Mucosa of stomach (tissue), 1 donor: Measurements from ENCODE around the gene MRPL55.
A peak's percentile ranks its signal among the peaks of the same experiment; 100 is the strongest.

Source experiments
- H3K27me3 ChIP-seq: one replicate; pipeline ENCODE4 v1.7.0; 2013; ENCODE audit warnings: mild to moderate bottlenecking, low read length; ENCODE audit not compliant: control insufficient read depth, insufficient read depth
- H3K36me3 ChIP-seq: one replicate; pipeline ENCODE4 v1.7.0; 2013; ENCODE audit warnings: low read length; ENCODE audit not compliant: control insufficient read depth, insufficient read depth
- H3K4me1 ChIP-seq: one replicate; pipeline ENCODE4 v1.7.0; 2013; ENCODE audit warnings: mild to moderate bottlenecking, low read length; ENCODE audit not compliant: control insufficient read depth, insufficient read depth
- H3K4me3 ChIP-seq: one replicate; pipeline ENCODE4 v1.7.0; 2013; ENCODE audit warnings: low read length
- H3K9ac ChIP-seq: one replicate; pipeline ENCODE4 v1.7.0; 2013; ENCODE audit warnings: mild to moderate bottlenecking, low read length, moderate library complexity
- H3K9me3 ChIP-seq: one replicate; pipeline ENCODE4 v1.7.0; 2013; ENCODE audit warnings: mild to moderate bottlenecking, low read length, moderate library complexity; ENCODE audit not compliant: control insufficient read depth
- donor health status: Pancreatic carcinoma.

MRPL55 gene

GRCh38 chr1:228101994-228102790, 6.9 kb downstream of the MRPL55 start:
- Histone ChIP-seq H3K4me3 (no peak overlapping the region), H3K9me3 (no peaks in the 10 kb centered on the region), H3K4me1 (peaks cover 22% of the 10 kb centered on the region), H3K27me3 (no peaks in the 10 kb centered on the region), H3K9ac (peak overlapping the region; percentile 50), H3K36me3 (peaks cover 22% of the 10 kb centered on the region)

DNA sequence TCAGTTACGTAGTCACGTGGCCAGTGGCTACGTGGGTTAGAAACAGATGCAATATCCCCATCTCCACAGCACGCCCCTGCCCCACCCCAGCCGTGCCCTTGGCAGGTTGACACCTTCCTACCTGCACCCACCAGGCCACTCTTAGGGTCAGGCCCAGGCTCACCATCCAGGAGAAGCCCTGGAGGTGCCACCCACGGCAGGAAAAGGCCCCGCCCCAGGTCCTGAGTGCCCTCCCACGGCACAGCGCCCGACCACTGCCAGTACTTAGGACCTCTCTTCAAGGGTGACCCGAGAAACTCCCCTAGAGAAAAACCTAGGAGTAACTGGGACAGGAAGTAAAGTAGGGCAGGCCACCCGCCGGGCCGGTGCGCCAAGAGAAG, 7.5 kb downstream of the MRPL55 start:
- Histone ChIP-seq H3K9me3 (no peaks in the 10 kb centered on the region), H3K4me3 (no peak overlapping the region), H3K27me3 (no peaks in the 10 kb centered on the region), H3K36me3 (peaks cover 20% of the 10 kb centered on the region), H3K4me1 (peaks cover 22% of the 10 kb centered on the region), H3K9ac (no peak overlapping the region)

DNA sequence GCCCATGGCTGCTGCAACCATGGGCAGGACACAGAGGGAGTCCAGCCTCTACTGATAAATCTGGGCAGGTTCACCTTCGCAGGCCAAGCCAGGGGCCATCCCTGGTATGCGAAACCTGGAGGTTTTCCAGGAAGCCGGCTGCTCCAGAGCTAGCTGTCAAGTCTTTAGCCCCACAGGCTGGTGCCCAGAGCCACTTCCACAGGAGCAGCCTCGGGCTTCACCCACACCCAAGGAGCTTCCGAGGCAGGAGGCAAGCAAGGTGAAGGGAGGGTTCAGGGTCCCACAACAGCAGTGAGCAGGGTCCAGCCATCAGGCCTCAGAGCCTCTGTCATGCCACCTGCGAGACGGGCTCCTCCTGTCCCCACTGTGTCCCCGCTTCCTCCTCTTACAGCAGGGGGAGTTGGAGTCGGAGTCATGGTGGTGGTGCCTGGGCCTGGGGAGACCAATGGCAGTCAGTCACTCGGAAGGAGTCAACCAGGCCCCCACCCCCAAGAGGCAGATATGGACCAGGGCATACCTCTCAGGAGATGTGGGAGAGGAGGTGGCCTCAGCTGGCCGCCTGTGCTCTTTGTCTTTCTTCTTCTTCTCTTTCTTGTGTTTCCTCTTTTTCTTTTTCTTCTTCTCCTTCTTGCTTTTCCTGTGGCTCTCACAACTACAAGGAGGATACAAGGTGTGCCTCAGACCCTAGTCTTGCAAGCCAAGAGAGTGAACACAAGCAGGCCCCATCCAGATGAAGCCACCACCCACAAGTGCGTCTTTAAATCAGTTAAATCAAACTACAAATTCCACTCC, 8.1 kb downstream of the MRPL55 start:
- H3K9ac ChIP-seq: no peak overlapping the region
- no peaks in the 10 kb centered on the region for H3K9me3 ChIP-seq
- H3K4me3 ChIP-seq: no peak overlapping the region
- H3K27me3 ChIP-seq: no peaks in the 10 kb centered on the region
- H3K4me1 ChIP-seq: peaks cover 22% of the 10 kb centered on the region
- H3K36me3 ChIP-seq: peaks cover 16% of the 10 kb centered on the region

GRCh38 chr1:228099331-228099732, 9.8 kb downstream of the MRPL55 start:
- Histone ChIP-seq H3K36me3 (peaks cover 12% of the 10 kb centered on the region), H3K4me1 (peaks cover 30% of the 10 kb centered on the region), H3K9ac (no peak overlapping the region)

GRCh38 chr1:228098323-228098931, 10.7 kb downstream of the MRPL55 start:
- no peak overlapping the region for H3K4me3 ChIP-seq
- H3K4me1 ChIP-seq: peaks cover 22% of the 10 kb centered on the region
- H3K9me3 ChIP-seq: no peaks in the 10 kb centered on the region
- no peaks in the 10 kb centered on the region for H3K27me3 ChIP-seq
- H3K9ac ChIP-seq: no peak overlapping the region
- peaks cover 12% of the 10 kb centered on the region for H3K36me3 ChIP-seq

More at GRCh38 chr1:228099331-228099732, 9.8 kb downstream of the MRPL55 start:
- Histone ChIP-seq H3K4me3 (no peak overlapping the region), H3K9me3 (no peaks in the 10 kb centered on the region), H3K27me3 (no peaks in the 10 kb centered on the region)

- no peaks in the 10 kb centered on the region for H3K9me3 ChIP-seq
- no peak overlapping the region for H3K4me3 ChIP-seq
- peaks cover 12% of the 10 kb centered on the region for H3K36me3 ChIP-seq
- H3K27me3 ChIP-seq: no peaks in the 10 kb centered on the region
- no peak overlapping the region for H3K9ac ChIP-seq
- peaks cover 26% of the 10 kb centered on the region for H3K4me1 ChIP-seq
Observed at GRCh38 chr1:228097333-228098081, 11.6 kb downstream of the MRPL55 start.

GRCh38 chr1:228096416-228097332, 12.4 kb downstream of the MRPL55 start:
- Histone ChIP-seq H3K4me1 (peaks cover 30% of the 10 kb centered on the region), H3K27me3 (no peaks in the 10 kb centered on the region), H3K9me3 (no peaks in the 10 kb centered on the region), H3K9ac (no peak overlapping the region), H3K4me3 (no peak overlapping the region), H3K36me3 (peaks cover 12% of the 10 kb centered on the region)

DNA sequence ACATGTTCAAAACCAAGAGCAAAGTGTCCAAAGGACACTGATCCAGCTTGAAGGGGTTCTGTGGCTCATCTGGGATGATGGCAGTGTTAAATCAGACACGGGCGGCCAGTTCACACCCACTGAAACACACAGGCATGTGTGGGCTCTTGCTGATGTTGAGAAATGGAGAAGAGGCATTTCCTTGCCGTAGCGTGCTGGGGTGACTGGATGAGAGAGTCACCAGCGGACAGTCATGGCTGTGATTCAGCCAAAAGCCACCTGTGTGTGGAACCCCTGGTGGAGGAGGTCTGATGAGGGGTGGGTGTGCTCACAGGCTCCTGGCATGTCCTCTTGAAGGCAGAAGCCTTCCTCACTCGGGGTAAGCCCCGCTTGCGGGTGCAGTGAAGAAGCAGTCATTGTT, 13.2 kb downstream of the MRPL55 start:
- peaks cover 12% of the 10 kb centered on the region for H3K36me3 ChIP-seq
- H3K9ac ChIP-seq: no peak overlapping the region
- no peaks in the 10 kb centered on the region for H3K9me3 ChIP-seq
- no peak overlapping the region for H3K4me3 ChIP-seq
- H3K4me1 ChIP-seq: peaks cover 30% of the 10 kb centered on the region
- no peaks in the 10 kb centered on the region for H3K27me3 ChIP-seq

- no peak overlapping the region for H3K9ac ChIP-seq
- H3K4me1 ChIP-seq: peaks cover 36% of the 10 kb centered on the region
- no peaks in the 10 kb centered on the region for H3K27me3 ChIP-seq
- peaks cover 12% of the 10 kb centered on the region for H3K36me3 ChIP-seq
- H3K9me3 ChIP-seq: no peaks in the 10 kb centered on the region
- no peak overlapping the region for H3K4me3 ChIP-seq
Observed at GRCh38 chr1:228095161-228095560, 13.9 kb downstream of the MRPL55 start.

DNA sequence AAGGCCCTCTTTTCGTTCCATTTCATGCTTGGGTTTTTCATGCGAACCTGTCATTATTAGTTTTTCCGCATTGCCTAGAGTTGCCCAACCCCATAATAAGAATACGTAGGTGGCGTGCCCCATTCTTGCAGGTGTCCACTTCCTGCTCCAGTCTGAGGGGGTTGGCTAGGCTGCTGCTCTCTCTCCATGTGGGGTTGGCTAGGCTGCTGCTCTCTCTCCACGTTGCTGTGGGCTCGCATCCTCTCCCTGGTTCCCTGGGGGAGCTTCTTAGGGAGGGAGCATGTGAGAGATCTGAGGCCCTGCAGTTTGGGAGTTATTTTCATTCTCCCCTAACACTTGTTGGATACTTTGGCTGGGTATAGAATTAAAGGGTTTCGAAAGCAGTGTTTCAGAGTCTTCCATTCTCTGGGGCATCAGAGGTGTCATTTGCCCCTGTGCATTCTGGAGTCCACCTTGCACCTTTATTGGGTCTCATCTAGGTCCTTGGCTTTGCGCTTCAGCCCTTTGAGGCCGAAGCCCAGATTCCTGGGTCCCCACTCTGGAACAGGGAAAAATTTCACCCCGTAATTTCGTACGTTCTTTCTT, 14.6 kb downstream of the MRPL55 start:
- Histone ChIP-seq H3K9me3 (no peaks in the 10 kb centered on the region), H3K4me3 (no peak overlapping the region), H3K9ac (no peak overlapping the region), H3K4me1 (peaks cover 43% of the 10 kb centered on the region), H3K36me3 (peaks cover 12% of the 10 kb centered on the region), H3K27me3 (no peaks in the 10 kb centered on the region)
